Stimulated activated CD4-positive, alpha-beta T cell treated with anti-CD3 and anti-CD28 coated beads, Interleukin-2, amount 100 ng/mL, for 4 hours (primary cell): ENCODE measurements around the gene HIVEP1.

Experiments
- DNase-seq: peaks from one replicate; pipeline ENCODE4 v3.0.0-alpha.2; 2020; ENCODE audit warnings: low read depth

Gene HIVEP1

GRCh38 chr6:12048609-12049008 lies 36.5 kb downstream of the HIVEP1 start:
- no peak for DNase-seq

- DNase-seq = no peak
These were observed 37.1 kb downstream of the HIVEP1 start for GRCh38 chr6:12049165-12049564.

DNA sequence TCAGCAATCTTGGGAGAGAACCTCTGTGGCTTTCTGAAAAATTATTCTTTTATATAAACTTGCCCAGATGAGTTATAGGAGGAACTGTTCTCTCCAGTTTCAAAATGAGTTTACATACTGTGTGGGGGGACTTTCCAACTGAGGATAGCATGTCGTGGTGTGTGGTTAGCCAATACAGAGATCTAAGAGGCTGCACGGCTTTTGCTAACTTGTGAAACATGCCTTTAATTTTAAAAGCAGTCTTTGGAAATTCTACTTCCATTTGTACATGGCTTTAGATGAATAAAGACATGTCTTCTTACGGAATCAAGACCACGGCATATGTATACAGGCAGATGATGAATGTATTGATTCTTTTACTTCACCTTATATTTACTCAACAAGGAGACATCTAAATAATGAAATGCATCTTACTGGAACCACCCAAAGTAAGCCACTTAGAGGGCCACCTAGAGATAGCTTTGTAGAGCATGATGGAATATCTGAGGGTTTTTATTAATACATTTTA lies 39.8 kb downstream of the HIVEP1 start:
- peak; percentile 35 for DNase-seq

- no peak for DNase-seq
These were observed 46.3 kb downstream of the HIVEP1 start for GRCh38 chr6:12058172-12058961.

DNA sequence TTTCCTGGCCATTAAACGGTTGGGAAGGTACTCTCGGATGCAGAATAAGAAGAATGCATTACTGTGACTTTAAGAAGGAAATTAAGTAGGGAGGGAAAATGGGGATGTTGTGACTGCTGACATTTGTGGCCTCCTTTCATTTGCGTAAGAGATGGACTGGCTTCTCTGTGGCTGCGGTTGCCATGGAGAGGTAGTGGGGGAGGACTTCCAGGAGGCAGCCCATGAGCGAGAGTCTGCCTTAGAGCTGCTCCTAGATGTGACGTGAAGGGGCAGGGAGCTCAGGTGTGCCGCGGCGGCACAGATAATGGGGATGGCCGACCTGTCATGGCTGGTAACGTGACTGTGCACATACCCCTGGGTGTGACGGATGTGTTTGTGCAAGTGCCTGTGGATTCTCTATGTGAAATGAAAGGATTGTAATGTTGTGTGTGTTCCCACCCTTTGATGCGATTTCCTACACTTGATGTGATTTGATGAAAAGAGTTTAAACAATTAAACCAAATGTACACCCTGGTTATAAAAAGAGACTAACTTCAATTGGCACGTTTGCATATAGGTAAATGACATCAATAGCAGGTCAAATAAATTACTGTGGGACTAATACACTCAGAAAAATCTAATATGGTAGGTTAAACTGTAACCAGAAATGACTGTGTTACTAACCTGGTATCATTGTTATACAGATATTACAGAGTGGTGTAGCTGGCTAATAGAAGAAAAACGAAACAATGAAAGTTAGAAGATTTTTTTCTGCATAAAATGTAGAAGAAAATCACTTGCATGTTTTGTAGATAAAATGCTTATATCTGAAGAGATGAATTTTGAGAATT lies 48.9 kb downstream of the HIVEP1 start:
- DNase-seq = peak; percentile 38

DNA sequence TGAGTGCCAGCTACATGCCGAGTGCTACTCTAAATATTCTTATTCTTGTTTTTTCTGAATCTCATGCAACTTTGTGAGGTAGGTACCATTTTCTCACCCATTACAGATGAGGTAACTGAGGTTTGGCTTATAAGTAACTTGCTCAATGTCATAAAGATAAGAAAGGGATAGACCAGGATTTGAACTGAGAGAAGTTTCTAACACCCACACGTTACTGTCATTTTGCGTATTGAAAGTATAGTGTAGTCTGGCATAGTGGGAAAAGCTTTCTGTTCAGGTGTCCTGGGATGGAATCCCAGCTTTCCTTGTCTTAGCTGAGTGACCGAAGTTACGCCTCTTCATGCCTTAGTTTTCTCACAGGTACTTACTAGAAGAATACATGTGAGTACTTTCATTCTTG lies 50.5 kb downstream of the HIVEP1 start:
- no peak for DNase-seq

GRCh38 chr6:12064131-12064530 lies 52.0 kb downstream of the HIVEP1 start:
- DNase-seq = no peak

DNA sequence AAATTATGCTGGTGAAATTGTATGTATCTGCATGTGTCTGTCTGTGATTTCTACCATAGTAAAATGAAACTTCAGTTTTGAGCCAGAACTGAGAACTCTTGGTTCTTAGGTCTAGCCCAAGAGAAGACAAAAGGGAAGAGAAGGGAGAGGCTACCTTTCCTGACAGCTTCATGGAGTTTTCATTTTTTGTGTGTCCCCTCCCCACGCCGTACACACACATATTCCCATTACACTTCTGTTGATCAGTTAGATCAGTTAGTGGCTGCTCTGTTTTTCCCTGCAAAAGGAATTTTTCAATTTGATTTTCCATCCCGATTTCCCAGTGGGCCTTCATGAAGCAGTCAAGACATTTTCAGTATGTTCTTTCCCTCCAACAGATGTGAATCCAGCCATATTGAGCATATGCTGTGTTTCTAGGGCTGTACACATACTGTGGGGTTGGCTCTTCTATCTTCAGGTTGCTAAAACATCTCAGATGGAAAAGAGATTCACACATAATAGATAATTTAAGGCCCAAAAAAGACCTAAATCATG lies 52.5 kb downstream of the HIVEP1 start:
- no peak for DNase-seq

DNA sequence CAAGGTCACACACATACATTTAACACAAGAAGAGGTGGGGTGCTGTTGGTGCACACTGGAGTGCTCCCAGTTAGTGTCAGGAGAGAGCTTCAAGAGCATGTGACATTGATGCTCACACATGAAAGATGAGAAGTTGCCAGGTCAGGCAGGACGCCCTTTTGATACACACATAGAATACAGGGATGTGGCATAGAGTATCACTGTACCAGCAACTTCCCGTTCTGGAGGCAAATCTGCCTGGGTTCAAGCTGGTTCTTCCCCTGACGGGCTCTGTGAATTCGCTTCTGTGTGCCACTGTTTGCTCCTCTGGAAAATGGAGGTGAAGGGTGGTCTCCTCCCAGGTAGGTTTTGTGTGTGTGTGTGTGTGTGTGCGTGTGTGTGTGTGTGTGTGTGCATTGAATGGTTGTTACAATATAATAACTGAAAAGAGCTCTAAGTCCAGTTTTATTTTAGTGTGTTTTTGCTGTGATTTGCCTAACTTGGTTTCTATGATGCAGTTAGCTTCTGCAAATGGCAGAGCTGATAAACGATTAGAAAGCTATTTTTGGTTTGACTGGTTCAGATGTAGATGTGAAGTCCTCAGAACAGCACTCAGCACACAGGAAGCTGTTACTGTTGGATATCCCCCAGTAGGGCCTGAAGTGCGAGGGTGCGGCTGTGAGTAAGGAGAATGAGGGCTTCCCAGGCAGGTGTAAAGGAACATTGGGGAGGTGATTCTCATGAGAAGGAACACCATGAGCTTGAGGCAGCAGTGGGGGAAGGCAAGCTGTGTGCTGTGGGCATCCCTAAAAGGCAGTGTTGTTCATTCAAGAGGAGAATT lies 53.4 kb downstream of the HIVEP1 start:
- no peak for DNase-seq

DNA sequence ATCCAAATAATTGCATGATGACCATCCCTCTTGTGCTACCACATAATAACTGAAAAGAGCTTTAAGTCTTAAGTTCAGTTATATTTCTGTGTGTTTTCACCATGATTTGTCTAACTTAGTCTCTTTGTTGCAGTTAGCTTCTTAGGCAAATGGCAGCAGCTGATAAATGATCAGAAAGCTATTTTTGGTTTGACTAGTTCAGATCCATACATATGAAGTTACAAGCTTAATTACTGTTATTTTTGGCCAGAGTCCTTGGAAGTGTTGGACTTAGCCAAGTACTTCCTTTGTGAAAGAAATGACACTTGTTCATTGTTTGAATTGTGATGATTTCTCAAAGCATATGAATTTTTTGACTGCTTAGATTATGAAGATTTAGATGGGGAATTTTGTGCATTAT lies 54.2 kb downstream of the HIVEP1 start:
- DNase-seq = no peak

GRCh38 chr6:12068899-12069557 lies 56.9 kb downstream of the HIVEP1 start:
- DNase-seq = no peak

DNA sequence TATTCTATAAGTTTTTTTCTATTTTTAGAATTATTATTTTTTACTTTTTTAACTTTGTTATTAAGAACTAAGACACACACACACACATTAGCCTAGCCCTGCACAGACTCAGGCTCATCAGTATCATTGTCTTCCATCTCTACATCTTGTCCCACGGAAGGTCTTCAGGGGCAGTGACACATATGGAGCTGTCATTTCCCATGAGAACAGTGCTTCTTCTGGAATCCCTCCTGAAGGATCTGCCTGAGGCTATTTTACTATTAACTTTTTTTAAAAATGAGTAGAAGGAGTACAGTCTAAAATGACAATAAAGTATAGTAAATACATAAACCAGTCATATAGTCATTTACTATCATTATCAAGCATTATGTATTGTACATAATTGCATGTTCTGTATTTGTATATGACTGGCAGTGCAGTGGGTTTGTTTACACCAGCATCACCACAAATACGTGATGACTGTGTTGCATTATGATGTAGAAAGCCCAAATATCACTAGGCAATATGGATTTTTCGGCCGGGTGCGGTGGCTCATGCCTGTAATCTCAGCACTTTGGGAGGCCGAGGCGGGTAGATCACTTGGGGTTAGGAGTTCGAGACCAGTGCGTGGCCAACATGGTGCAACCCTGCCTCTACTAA lies 57.9 kb downstream of the HIVEP1 start:
- no peak for DNase-seq

DNA sequence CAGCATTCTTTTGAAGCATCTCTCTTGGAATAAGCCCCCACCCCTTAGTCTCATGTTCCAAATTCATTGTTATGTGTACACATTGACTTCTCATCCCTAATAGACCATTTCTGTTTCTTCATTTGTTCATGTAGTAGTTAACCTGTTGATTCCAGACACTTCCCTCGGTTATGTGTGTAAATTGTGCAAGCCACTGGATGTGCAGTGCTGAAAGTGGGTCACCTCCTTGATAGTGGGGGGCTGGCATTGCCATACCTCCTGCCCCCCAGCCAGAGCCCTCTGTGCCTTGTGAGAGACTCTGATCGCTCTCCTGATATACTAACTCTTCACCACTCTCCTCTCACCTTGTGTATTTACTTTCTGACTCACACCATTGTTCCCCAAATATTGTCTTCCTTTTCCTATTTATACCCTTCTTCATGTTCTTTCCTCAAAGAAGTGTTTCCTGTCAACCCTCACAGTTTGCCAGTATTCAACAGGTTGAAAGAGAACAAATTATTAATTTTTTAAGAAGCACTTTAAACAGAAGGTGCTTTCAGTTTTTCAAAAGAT lies 59.0 kb downstream of the HIVEP1 start:
- no peak for DNase-seq

GRCh38 chr6:12075067-12075563 lies 63.0 kb downstream of the HIVEP1 start:
- DNase-seq = no peak

DNA sequence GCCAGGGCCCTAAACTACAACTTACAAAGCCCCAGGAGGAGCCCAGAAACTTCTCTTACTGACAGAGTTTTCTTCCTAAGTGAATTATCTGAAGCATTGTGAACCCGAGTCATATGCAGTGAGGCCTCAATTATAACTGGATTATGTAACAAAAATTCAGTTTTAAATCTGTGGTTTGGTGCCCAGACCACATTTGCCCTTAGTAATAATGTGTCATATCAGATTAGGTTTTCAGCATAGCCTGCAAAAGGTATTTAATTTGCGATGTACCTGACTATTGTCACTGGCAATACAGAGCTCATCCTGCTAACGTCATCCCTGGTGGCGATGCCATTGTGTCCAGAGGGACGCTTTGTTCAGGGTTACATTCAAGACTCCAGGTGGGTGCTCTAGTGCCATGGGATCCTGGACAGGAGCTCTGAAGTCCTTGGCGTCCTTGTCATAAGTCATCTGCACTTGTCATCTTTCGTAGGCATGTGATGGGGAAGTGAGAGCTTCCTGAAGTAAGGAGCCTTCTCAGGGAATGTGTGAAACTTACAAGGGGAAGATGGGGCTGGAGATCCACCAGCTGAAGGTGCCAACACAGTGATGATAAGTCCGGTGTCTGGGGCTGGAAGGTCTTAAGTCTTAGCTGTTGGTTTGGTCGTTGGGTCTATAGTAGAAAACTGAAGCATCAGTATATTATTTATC lies 65.1 kb downstream of the HIVEP1 start:
- no peak for DNase-seq

DNA sequence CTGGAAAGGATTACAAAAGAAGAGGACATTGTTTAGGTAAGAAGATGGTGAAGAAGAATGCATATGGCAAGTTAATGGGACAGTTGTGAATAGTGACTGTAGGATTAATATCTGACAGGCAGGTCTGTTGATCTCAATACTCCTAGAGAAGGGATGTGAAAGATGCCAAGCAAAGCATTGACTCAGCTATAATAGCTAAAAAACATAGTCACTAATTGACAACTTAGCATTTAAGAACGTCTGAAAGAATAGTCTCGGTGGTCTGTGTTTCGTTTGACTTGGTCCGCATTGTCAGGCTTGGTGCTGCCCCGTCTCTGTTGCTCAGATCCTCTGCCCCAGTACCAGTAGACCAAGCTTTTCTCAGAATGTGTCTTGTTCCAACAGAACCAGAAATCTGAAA lies 65.9 kb downstream of the HIVEP1 start:
- DNase-seq = no peak

- DNase-seq = no peak
These were observed 69.7 kb downstream of the HIVEP1 start for GRCh38 chr6:12081771-12082170.

- DNase-seq = no peak
These were observed 70.3 kb downstream of the HIVEP1 start for GRCh38 chr6:12082368-12082767.

GRCh38 chr6:12083302-12083701 lies 71.2 kb downstream of the HIVEP1 start:
- DNase-seq = no peak

GRCh38 chr6:12083763-12084162 lies 71.7 kb downstream of the HIVEP1 start:
- no peak for DNase-seq
